Mesenteric fat pad (tissue), 1 donor: ENCODE measurements around the gene HOXA6. TPM values are rescaled to one million over a fixed set of nuclear protein-coding genes. Genes with fewer than 3 reads are reported as not detected.

Source experiments
- DNase-seq: peaks from one replicate; pipeline ENCODE4 v3.0.0-alpha.2; 2020; ENCODE audit warnings: low spot score
- total RNA-seq: library from RNA; stranded (reverse); fragmentation: NEBNext Ultra II Directional; extraction: Animal tissue kit (Norgen Biotek cat#: 25700); gene quantifications from one replicate; pipeline ENCODE4 v1.2.1, GENCODE V29; 2021
- donor health status: DM: yes; HTN: yes; CAD: no.

HOXA6 gene
- total RNA-seq, 1 donor from 2014 or later: 3.1 TPM

- no peak for DNase-seq
These were observed 6.2 kb downstream of the HOXA6 start for GRCh38 chr7:27141137-27141922.

- DNase-seq: no peak
These were observed 7.3 kb downstream of the HOXA6 start for GRCh38 chr7:27140126-27140857.

DNA sequence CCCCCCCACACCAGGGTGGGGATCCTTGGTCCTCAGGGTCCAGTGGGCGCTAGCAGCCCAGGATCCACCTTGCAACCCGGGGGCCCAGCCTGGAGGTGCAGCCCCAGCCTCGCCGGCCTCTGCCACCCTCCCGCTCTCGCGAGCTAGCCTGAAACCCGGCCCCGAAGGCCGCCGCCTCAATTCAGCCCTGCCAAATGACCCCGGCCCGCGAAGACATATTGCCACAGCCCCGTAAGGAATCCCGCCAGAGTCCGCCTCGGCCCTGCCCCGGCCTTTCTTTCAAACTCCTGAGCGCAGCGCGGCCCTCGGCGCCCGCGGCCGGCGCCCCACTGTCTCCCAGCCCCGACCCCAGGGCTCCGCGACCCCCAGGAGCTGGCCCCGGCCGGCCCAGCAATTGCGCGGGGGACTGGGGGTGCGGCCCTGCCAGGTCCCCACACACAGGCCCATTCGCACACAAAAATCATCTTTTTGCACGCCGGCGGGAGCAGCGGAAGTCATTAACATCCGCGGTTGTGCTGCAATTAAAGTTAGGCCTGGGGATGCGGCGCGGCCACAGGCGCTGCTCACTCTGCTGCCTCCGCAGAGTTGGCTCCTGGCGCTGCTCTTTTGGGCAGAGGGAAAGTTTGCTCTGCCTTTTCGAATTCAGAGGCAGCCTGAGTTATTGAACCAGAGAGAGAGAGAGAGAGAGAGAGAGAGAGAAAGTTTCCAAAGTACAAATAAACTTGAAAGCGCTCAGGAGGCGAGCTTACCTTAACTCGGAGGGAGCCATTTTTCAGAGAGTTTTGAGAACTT, 8.0 kb downstream of the HOXA6 start:
- no peak for DNase-seq

GRCh38 chr7:27138985-27139333, 8.6 kb downstream of the HOXA6 start:
- no peak for DNase-seq

GRCh38 chr7:27138472-27138871, 9.1 kb downstream of the HOXA6 start:
- no peak for DNase-seq

- no peak for DNase-seq
These were observed 9.8 kb downstream of the HOXA6 start for GRCh38 chr7:27137640-27138315.

DNA sequence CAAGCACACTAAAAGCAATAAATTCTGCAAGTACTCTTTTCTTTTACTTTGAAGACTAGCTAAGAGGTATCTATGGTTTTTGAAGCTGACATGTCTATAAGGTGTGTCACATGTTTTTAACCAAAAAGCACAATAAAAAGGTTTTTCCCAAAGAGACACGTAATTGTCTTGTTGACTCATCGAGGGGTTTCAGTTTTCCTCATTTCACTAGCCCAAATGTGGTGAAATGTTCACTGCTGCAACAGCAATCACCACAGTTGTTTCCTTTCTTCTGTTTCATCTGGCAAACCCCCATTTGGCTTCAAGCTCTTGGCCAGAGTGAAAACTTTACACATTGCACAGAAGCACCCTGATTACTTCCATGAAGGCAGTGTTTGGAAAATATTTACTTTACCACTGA, 13.2 kb downstream of the HOXA6 start:
- DNase-seq: no peak

GRCh38 chr7:27133409-27134231, 14.0 kb downstream of the HOXA6 start:
- no peak for DNase-seq

DNA sequence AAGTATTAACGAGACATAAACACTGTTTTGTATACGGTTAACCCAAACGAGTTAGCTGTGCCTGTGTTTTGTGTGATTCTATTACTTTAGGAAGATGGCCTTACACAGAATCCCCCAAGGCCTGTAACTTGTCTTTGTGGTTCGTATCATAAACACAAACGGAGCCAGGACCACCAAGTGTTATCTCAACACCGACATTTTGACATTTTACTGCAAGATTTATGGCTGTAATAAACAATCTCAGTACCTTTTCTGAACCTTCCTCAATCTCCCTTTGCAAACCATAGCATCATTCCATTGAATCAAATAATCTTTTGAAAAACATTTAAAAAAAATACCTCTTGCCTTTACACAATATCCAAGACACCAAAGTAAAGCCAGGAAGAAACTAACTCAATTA, 14.6 kb downstream of the HOXA6 start:
- DNase-seq: no peak

DNA sequence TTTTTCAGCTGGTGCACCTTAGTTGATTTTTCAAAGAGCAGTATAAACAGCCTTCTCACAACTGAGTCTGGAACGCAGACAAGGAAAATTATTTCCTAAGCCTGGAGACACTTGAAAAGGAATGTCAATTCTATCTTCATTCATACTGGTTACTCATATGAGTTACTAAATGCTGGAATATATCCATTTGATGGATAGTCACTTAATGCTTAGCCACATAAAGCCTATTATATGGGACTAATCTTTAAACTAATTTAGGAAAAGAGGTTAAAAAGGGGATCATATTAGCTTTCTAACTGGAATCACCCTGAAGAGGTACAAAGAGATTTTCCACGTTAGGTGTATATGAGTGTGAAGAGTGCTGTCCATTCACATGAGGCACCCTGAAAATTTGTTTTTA, 15.4 kb downstream of the HOXA6 start:
- no peak for DNase-seq

GRCh38 chr7:27131390-27131819, 16.2 kb downstream of the HOXA6 start:
- DNase-seq: no peak

DNA sequence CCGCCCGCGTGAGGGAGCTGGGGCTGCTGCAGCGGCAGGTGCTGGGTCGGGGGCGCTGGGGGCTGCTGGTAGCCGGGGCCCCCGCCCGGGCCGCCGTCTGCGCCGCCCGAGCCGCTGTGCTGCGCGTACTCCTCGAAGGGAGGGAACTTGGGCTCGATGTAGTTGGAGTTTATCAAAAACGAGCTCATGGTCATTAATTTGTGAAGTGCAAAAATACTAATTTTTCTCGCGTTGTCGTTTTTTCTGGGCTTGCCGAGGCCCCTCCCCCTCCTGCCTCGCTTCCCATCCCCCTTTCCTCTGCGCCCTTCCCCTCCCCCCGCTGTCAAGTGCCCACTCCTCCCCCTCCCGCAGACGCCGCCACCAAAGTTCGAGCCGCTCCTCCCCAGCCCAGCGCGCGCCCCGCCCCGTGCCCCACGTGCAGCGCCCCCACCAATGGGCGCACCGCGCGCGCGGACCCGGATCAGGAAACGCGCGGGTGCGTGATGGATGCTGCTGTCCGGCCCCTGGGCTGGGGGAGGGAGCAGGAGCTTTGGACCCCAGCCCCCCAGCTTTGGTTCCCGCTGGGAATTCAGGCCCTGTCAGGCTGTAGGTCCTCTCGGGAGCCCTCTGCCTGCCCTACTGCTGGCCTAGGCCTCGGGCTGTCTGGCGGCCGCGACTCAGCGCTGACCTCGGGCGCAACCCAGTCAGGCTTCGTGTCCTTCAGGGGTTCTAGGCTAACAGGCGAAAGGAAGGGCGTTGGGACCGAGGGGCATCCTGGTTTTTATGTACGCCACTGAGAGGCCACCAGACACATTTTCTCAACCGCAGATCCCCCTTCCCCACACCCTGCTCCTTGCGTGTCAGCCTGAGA, 16.8 kb downstream of the HOXA6 start, which contains the start of gene HOXA4:
Gene HOXA4 (minus strand): TSS at position 218 of the 850 bp plus-strand sequence. CDS start 24 bp downstream, at position 194.
- peak; percentile 98 for DNase-seq

DNA sequence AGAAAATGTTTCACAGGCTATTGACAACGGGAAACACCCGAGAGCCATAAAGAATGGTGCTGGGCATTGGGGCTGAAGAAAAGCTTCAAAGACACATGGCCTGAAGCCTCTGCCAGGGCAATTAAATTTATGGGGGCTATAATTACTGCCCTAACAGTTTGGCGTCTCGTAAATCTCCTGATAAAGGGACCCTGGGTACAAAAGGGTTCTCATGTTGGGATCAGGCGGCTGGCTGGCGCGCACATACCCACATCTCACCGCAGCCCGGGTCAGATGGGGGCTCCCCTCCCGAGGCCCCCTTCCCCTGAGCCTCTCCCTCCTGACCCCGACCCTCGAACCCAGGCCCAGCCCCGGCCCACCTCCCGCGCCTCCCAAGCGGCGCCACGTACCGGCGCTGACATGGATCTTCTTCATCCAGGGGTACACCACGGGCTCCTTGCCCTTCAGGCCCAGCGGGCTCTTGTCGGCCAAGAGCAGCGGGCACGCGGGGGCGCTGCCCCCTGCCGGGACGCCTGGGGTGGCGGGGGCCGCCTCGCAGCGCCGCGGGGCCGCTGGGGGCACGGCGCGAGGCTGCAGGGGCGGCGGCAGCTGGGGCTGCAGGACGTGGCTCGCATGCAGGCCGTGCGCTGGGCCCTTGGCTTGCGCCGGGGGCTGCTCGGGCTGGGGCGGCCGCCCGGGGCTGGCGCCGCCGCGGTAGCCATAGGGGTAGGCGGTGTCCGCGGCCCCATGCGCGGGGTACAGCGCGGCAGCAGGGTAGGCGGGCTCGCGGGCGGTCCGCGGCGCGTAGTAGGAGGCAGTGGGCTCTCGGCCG, 17.6 kb downstream of the HOXA6 start:
- no peak for DNase-seq

DNA sequence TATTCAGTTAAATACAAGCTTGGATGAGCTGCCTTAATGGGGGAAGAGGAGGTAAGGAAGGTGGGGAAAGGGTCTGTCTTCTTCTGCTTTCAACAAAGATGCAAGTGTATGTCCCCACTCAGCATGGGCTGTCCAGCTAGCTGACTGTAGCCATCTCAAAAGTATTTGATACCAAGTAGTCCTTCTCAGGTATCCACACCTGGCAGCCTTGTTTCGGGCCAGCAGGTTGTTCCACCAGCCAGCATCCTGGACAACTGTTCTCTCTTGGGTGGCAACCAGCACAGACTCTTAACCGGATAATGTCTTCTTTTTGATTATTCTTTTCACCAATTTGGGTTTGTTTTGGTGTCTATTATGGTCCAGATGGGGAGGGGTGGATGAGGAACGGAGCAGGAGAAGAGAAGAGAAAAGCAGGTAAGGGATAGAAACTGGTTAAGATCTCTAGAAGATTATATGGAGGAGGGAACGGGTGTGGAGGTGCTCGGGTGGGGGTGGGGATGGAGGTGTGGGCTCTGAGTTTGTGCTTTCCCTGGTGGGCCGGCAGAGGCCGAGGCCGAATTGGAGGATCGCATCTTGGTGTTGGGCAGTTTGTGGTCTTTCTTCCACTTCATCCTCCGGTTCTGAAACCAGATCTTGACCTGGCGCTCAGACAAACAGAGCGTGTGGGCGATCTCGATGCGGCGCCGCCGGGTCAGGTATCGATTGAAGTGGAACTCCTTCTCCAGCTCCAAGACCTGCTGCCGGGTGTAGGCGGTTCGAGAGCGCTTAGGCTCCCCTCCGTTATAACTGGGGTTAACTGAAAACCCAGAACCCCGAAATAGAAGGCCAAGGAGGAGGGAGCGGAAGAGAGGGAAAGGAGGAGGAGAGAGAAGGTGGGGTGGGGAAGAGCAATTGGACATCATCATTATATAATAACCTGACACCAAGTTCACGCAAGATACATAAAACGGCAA, 18.5 kb downstream of the HOXA6 start:
- DNase-seq: no peak

- no peak for DNase-seq
These were observed 19.5 kb downstream of the HOXA6 start for GRCh38 chr7:27128034-27128433.

DNA sequence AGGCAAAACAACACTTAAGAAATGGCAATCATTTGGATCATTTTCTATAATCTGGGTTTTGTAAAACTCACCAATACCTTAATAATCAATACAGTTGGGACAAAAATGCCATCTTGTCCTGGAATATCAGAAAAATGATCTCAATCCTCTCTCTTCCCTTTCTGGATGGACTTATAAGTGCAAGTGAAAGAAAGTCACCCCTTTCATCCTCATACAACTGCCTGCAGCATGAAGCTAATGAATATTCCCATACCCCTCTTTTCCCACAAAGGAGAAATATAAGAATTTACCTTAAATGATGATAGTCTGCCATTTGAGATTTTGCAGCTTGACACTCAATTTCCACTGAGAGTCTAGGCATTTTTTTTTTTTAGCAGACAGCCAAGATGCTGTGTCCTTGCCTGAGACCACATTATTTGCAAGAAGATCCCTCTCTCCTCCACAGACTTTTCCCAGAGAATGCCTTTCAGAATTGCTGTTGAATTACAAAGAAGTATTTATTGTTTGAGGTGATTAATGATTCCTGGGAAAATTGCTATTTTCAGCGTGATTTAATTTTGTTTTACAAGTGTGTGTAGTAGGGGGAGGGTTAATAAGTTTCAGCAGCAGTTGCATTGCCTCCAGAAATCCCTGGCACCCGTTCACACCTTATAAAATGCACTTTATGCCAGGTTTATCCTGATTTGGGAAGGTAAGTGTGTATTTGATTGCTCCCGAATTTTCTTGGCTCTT, 20.8 kb downstream of the HOXA6 start:
- no peak for DNase-seq

DNA sequence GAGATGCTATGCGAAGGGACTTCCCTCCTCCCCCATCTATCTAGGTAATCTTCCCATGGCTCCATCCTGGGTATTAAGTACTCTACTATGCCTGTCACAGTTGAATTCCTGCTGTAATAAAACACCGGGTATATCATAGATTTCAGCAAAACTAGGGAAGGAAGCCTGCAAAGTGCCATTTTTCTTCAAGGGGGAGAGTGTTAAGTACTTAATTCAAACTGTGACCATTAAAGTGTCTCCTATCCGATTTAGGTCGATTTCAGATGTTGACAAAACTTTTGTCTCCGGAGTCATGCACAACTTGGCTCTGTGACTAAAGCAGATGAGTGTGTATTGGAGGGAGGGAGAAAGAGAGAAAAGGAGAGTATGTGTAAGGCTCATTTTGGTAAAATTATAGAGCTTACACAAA, 21.6 kb downstream of the HOXA6 start:
- DNase-seq: no peak
